IPS-18a (cell line): ENCODE results near the gene CSDE1.

Source experiments
- H3K27ac ChIP-seq: one replicate; pipeline ENCODE4 v1.5.1; 2013; ENCODE audit warnings: low read length
- H3K27me3 ChIP-seq: one replicate; pipeline ENCODE4 v1.6.1; 2013; ENCODE audit warnings: mild to moderate bottlenecking, low read length; ENCODE audit not compliant: control insufficient read depth, insufficient read depth
- H3K36me3 ChIP-seq: one replicate; pipeline ENCODE4 v1.6.1; 2013; ENCODE audit warnings: low read depth, low read length; ENCODE audit not compliant: control insufficient read depth
- H3K4me1 ChIP-seq: one replicate; pipeline ENCODE4 v1.6.1; 2013; ENCODE audit warnings: low read depth, low read length; ENCODE audit not compliant: control insufficient read depth
- H3K4me3 ChIP-seq: one replicate; pipeline ENCODE4 v1.5.1; 2013; ENCODE audit warnings: low read length
- H3K9ac ChIP-seq: one replicate; pipeline ENCODE4 v1.6.1; 2013; ENCODE audit warnings: mild to moderate bottlenecking, low read length, moderate library complexity
- H3K9me3 ChIP-seq: one replicate; pipeline ENCODE4 v1.6.1; 2013; ENCODE audit warnings: low read depth, low read length; ENCODE audit not compliant: control insufficient read depth

The CSDE1 gene

GRCh38 chr1:114696810-114697209 lies 61.0 kb downstream of the CSDE1 start:
- Histone ChIP-seq H3K4me1 (no peaks in the 10 kb centered on the region), H3K9ac (no peak overlapping the region), H3K27ac (no peak overlapping the region)

GRCh38 chr1:114695430-114696058 lies 62.2 kb downstream of the CSDE1 start, which contains the start of gene AMPD1:
Gene AMPD1 (minus strand): TSS chr1:114695546. CDS start chr1:114695471, 75 bp downstream.
- no peaks in the 10 kb centered on the region for H3K27me3 ChIP-seq
- H3K36me3 ChIP-seq: no peaks in the 10 kb centered on the region
- H3K9ac ChIP-seq: no peak within 1 kb of the TSS
- no peak within 1 kb of the TSS for H3K4me3 ChIP-seq
- H3K4me1 ChIP-seq: no peaks in the 10 kb centered on the region
- no peaks in the 10 kb centered on the region for H3K9me3 ChIP-seq
- no peak within 1 kb of the TSS for H3K27ac ChIP-seq

More at GRCh38 chr1:114696810-114697209, 61.0 kb downstream of the CSDE1 start:
- no peaks in the 10 kb centered on the region for H3K27me3 ChIP-seq
- H3K4me3 ChIP-seq: no peak overlapping the region
- no peaks in the 10 kb centered on the region for H3K9me3 ChIP-seq
- no peaks in the 10 kb centered on the region for H3K36me3 ChIP-seq

- Histone ChIP-seq H3K36me3 (no peaks in the 10 kb centered on the region), H3K9ac (no peak overlapping the region), H3K4me3 (no peak overlapping the region), H3K9me3 (no peaks in the 10 kb centered on the region), H3K27ac (no peak overlapping the region), H3K4me1 (no peaks in the 10 kb centered on the region), H3K27me3 (no peaks in the 10 kb centered on the region)
Observed at GRCh38 chr1:114694540-114695310, 63.1 kb downstream of the CSDE1 start.

DNA sequence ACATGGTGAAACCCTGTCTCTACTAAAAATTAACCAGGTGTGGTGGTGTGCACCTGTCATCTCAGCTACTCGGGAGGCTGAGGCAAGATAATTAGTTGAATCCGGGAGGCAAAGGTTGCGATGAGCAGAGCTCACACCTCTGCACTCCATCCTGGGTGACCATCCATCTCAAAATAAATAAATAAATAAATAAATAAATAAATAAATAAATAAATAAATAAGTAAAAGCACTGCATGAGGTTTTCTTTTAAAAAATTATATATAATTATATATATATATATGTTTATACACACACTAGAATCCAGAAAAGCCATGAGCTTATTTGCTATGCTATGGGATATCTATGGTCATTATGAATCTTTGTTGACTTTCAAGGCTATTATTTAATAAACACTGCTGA lies 64.8 kb downstream of the CSDE1 start:
- Histone ChIP-seq H3K4me3 (no peak overlapping the region), H3K9ac (no peak overlapping the region), H3K27ac (no peak overlapping the region), H3K4me1 (no peaks in the 10 kb centered on the region), H3K27me3 (no peaks in the 10 kb centered on the region), H3K36me3 (no peaks in the 10 kb centered on the region), H3K9me3 (no peaks in the 10 kb centered on the region)

DNA sequence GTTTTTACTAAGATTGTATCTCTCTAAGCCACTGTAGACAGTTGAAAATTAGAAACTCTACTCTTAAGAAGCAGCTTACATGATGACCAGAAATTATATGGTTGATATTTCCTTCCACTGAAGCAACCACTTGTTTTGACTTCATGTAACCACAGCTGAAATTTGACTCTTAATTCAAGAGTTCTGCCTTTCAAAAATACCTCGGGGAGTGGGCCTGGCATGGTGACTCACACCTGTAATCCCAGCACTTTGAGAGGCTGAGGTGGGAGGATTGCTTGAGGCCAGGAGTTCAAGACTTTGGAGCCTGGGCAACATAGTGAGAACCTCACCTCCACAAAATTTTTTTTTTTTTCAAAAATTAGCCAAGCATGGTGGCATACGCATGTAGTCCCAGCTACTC lies 66.7 kb downstream of the CSDE1 start:
- H3K4me1 ChIP-seq: no peaks in the 10 kb centered on the region
- no peak overlapping the region for H3K27ac ChIP-seq
- H3K9me3 ChIP-seq: no peaks in the 10 kb centered on the region
- no peak overlapping the region for H3K9ac ChIP-seq
- no peak overlapping the region for H3K4me3 ChIP-seq
- no peaks in the 10 kb centered on the region for H3K27me3 ChIP-seq
- H3K36me3 ChIP-seq: no peaks in the 10 kb centered on the region

- H3K27ac ChIP-seq: no peak overlapping the region
- no peak overlapping the region for H3K9ac ChIP-seq
- no peak overlapping the region for H3K4me3 ChIP-seq
- no peaks in the 10 kb centered on the region for H3K9me3 ChIP-seq
- no peaks in the 10 kb centered on the region for H3K27me3 ChIP-seq
- no peaks in the 10 kb centered on the region for H3K4me1 ChIP-seq
- no peaks in the 10 kb centered on the region for H3K36me3 ChIP-seq
Observed at GRCh38 chr1:114690148-114690547, 67.6 kb downstream of the CSDE1 start.

DNA sequence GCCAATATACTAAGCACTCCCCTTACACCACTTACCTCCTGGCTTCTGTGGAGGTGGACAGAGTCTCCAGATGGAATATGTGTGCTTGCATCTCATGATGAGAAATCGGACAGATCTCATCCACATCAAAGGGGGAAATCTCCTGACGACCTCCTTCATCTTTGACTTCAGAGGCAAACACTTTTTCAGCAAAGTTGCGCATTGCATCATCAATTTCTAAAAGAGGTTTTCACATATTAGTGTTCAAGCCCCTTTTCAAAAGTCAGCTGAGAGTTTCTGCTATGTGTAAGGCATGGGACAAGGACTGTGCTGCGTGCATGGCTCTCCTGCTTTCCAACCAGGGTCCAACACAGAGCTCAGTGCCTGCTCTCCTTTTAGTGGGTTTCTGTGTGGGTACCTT lies 69.3 kb downstream of the CSDE1 start:
- H3K27me3 ChIP-seq: no peaks in the 10 kb centered on the region
- H3K36me3 ChIP-seq: no peaks in the 10 kb centered on the region
- no peaks in the 10 kb centered on the region for H3K4me1 ChIP-seq
- H3K4me3 ChIP-seq: no peak overlapping the region
- no peak overlapping the region for H3K27ac ChIP-seq
- H3K9me3 ChIP-seq: no peaks in the 10 kb centered on the region
- no peak overlapping the region for H3K9ac ChIP-seq

GRCh38 chr1:114685851-114686250 lies 71.9 kb downstream of the CSDE1 start:
- Histone ChIP-seq H3K36me3 (no peaks in the 10 kb centered on the region), H3K27me3 (no peaks in the 10 kb centered on the region), H3K9ac (no peak overlapping the region), H3K9me3 (no peaks in the 10 kb centered on the region), H3K27ac (no peak overlapping the region), H3K4me3 (no peak overlapping the region), H3K4me1 (no peaks in the 10 kb centered on the region)

DNA sequence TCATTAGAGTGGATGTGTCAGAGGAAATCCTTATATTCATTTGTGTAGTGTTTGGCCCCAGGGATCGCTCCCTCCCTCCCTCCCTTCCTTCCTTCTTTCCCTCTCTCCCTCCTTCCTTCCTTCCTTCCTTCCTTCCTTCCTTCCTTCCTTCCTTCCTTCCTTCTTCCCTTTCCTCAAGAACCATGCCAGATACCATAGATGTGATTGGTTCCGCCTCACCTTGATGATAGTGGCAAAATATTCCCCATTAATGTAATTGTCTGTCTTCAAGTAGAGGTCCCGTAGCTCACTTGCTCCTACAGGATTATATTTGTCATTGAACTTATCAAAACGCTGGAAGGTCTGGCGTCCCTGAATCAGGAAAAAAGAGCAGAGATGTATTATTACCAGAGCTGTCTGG lies 80.1 kb downstream of the CSDE1 start:
- H3K36me3 ChIP-seq: no peaks in the 10 kb centered on the region
- peaks cover 4% of the 10 kb centered on the region for H3K27me3 ChIP-seq
- H3K9ac ChIP-seq: no peak overlapping the region
- H3K27ac ChIP-seq: no peak overlapping the region
- H3K9me3 ChIP-seq: no peaks in the 10 kb centered on the region
- H3K4me1 ChIP-seq: no peaks in the 10 kb centered on the region
- H3K4me3 ChIP-seq: no peak overlapping the region

- Histone ChIP-seq H3K27me3 (peaks cover 10% of the 10 kb centered on the region), H3K4me1 (no peaks in the 10 kb centered on the region), H3K9me3 (no peaks in the 10 kb centered on the region), H3K9ac (no peak overlapping the region), H3K4me3 (no peak overlapping the region), H3K36me3 (no peaks in the 10 kb centered on the region), H3K27ac (no peak overlapping the region)
Observed at GRCh38 chr1:114676115-114676514, 81.7 kb downstream of the CSDE1 start.

GRCh38 chr1:114671939-114672275 lies 85.9 kb downstream of the CSDE1 start:
- Histone ChIP-seq H3K4me3 (no peak overlapping the region), H3K9ac (no peak overlapping the region), H3K9me3 (no peaks in the 10 kb centered on the region), H3K36me3 (no peaks in the 10 kb centered on the region), H3K27me3 (peaks cover 26% of the 10 kb centered on the region), H3K27ac (no peak overlapping the region), H3K4me1 (peaks cover 4% of the 10 kb centered on the region)
